T47D (cell line): Measurements from ENCODE around the gene RIOK2.
"Not testable (repeated sequence)": the region's sequence is repeated elsewhere in the genome, so short reads cannot be mapped to it uniquely, and the experiment has no call there.

Experiments
- DNase-seq, 2 experiments: peaks; one replicate each; pipeline versions ENCODE4 v3.0.0 to v3.0.0-alpha.2; 2011 to 2012; ENCODE audit warnings: low read depth in 1 of 2, low spot score in 1 of 2
- JUND ChIP-seq: IDR thresholded peaks from 2 replicates; pipeline ENCODE4 v1.6.1; 2012; ENCODE audit warnings: low read depth
- in situ Hi-C: cut with HindIII; loops from 2 replicates; pipeline ENCODE4 v1.10.0; 2016; ENCODE audit warnings: low sequenced_read_pairs, low pct_unique_long_range_greater_than_20kb

Gene RIOK2

DNA sequence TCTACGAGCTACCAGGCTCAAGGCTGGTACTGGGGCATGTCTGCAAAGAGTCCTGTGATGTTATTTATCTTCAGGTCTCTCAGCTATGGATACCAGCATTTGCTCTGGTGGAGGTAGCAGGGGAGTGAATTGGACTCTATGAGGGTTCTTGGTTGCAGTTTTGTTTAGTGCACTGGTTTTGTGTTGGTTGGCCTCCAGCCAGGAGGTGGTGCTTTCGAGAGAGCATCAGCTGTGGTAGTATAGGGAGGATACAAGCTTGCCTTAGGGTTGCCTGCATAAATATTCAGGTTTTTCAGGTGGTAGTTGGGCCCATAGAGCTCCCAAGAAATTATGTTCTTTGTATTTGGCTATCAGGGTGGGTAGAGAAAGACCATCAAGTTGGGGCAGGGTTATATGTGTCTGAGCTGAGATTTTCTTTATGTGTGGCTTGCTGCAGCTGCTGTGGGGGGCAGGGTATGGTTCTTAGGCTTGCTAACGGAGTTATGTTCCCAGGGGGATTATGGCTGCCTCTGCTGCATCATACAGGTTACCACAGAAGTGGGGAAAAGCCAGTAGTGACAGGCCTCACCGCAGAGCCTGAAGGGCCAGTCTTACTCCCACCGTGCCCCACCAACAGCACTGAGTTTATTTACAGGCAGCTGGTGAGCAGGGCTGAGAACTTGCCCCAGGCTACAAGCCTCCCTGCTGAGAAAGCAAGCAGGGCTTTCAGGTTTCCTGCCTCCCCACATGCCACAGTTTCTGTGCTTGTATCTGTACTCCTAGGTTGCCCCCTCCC is 9.7 kb upstream of the RIOK2 start:
- in situ Hi-C loops, result no loop called here
- no peak for TF ChIP-seq JUND
- peak in 1 of 2 experiments; percentile 93 for DNase-seq

- no peak for DNase-seq
- TF ChIP-seq JUND, result no peak
- in situ Hi-C loops, result no loop called here
Observed at GRCh38 chr5:97191893-97192292, 8.8 kb upstream of the RIOK2 start.

DNA sequence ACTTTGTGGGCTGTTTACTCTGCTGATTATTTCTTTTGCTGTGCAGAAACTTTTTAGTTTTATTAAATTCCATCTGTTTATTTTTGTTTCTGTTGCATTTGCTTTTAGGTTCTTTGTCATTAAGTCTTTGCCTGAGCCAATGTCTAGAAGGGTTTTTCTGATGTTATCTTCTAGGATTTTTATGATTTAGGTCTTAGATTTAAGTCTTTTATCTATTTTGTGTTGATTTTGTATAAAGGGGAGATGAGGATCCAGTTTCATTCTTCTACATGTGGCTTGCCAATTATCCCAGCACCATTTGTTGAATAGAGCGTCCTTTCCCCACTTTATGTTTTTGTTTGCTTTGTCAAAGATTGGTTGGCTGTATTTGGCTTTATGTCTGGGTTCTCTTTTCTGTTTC is 6.5 kb upstream of the RIOK2 start:
- in situ Hi-C loops, DNase-seq: not testable (repeated sequence)

GRCh38 chr5:97183930-97184213 is 825 bp upstream of the RIOK2 start:
- TF ChIP-seq JUND, result no peak
- no peak for DNase-seq
- in situ Hi-C loops, result no loop called here

DNA sequence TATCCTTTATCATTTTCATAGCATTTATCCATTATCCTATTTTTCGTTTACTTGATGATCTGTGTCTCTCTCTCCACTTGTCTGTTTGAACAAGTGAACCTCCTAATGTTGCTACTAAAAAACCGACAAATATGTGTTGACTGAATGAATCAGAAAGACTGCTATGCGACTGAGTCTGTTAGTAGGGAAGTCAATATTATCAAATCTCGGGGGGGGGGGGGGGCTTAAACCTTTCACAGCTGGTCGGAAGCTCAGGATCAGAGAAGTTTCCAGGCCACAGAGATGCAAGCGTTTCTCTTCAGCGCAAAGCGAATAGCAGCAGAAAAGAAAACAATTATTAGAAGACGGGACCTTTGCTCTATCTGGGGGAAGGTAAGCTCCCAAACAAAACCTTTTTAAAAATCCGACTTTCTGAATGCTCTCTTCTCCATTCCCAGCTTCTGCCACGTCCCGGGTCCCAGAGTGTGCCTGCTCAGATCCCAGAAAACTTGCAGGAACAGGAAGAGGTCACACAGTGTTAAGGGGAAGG is 412 bp downstream of the RIOK2 start:
- in situ Hi-C loops, result no loop called here
- DNase-seq, result no peak
- TF ChIP-seq JUND, result no peak

DNA sequence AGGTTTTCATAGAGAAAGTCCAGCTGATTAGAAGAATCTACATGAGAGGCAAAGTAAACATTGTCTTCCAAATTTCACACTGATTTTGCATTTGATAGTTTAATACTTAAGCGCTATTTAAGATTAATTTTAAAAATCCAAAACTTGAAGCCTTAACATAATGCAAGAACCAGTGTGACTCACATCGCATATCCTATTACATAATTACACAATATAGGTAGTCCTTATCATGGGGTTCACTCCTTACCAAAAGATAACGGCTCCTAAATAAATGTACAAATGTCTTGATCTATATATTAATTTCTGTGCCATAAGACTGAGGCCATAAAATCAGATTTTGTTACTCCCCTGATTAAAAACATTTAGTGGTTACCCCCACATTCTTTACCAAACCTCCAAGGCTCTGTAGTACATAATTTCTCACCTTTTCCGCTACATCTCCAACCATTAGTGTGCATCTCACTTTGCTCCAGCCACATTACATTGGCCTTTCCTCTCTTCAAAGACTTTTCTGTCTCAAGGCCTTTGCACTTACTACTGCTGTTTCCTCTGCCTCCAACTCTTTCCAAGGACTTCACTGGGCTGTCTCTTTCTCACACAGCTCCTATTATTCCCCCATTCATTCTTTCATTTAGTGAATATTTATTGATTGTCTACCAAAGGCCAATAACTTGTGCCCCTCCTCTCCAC is 1.0 kb downstream of the RIOK2 start:
- DNase-seq, result no peak
- in situ Hi-C loops, result no loop called here
- TF ChIP-seq JUND, result no peak

- in situ Hi-C loops, DNase-seq: not testable (repeated sequence)
Observed at GRCh38 chr5:97179457-97179856, 3.6 kb downstream of the RIOK2 start.

- no peak for TF ChIP-seq JUND
- DNase-seq, result no peak
- in situ Hi-C loops, result no loop called here
Observed at GRCh38 chr5:97172227-97172626, 10.8 kb downstream of the RIOK2 start.

- no peak for TF ChIP-seq JUND
- in situ Hi-C loops, result no loop called here
- no peak for DNase-seq
Observed at GRCh38 chr5:97171703-97172102, 11.3 kb downstream of the RIOK2 start.

GRCh38 chr5:97167435-97167834 is 15.6 kb downstream of the RIOK2 start:
- in situ Hi-C loops, result no loop called here
- no peak for DNase-seq
- TF ChIP-seq JUND, result no peak

DNA sequence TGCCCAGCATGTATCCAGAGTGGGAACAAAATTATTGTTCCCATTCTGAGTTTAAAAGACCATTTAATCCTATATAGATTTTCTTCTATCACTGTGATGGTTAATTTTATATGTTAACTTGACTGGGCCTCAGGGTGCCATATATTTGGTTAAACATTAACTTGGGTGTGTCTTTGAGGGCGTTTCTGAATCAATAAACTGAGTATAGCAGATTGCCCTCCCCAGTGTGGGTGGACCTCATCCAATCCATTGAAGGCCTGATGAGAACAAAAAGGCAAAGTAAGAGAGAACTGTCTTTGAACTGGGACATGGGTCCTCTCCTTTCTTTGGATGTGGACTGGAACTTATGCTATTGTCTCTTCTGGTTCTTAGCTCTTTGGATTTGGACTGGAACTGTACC is 17.3 kb downstream of the RIOK2 start:
- in situ Hi-C loops, result no loop called here
- DNase-seq, result no peak
- TF ChIP-seq JUND, result no peak

DNA sequence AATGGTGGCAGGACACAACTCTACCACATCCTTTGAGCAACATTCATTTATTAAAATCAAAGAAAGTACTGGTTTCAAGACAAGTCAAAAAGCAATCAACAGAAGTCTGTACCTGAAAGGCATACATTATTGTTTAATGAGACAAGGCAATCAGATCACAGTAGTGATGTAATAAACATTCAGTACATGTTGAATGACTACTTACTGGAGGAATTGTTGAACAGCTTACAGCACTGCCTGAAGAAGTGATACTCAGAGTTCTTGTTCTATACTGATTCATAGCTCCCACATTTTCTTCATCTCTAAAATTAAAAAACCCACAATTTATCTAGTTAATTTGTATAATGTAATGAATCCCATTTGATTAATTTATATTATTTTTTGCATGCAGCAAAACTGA is 18.2 kb downstream of the RIOK2 start:
- in situ Hi-C loops, result no loop called here
- no peak for DNase-seq
- no peak for TF ChIP-seq JUND

GRCh38 chr5:97163790-97164285 is 19.2 kb downstream of the RIOK2 start:
- no peak for DNase-seq
- TF ChIP-seq JUND, result no peak
- in situ Hi-C loops, result no loop called here
